Aorta (tissue), 5 donors: ENCODE results near the gene CDCA3. TPM values are rescaled to one million over a fixed set of nuclear protein-coding genes. Genes with fewer than 3 reads are reported as not detected.

ENCODE experiments used
- ATAC-seq: fragments of 200-7000 bp; cut with Tn5 transposase; one replicate; pipeline ENCODE4 v1.9.1; 2022; ENCODE audit warnings: moderate library complexity; ENCODE audit not compliant: low FRiP score
- DNase-seq, 2 donors: peaks; one replicate each; pipeline ENCODE4 v3.0.0-alpha.2; 2020
- H3K27ac ChIP-seq, 2 donors: one replicate each; pipeline ENCODE4 v1.5.1; 2013; ENCODE audit warnings: low read length in 2 of 2, mild to moderate bottlenecking in 2 of 2, moderate library complexity in 2 of 2, control low read depth in 1 of 2, inconsistent platforms in 1 of 2, low read depth in 1 of 2
- H3K27me3 ChIP-seq, 2 donors: one replicate each; pipeline ENCODE4 v1.6.1; 2013; ENCODE audit warnings: control low read depth in 1 of 2, low read length in 1 of 2, mild to moderate bottlenecking in 1 of 2, moderate library complexity in 1 of 2; ENCODE audit not compliant: insufficient read depth in 2 of 2, control insufficient read depth in 1 of 2
- H3K36me3 ChIP-seq, 2 donors: one replicate each; pipeline ENCODE4 v1.6.1; 2013; ENCODE audit warnings: control low read depth in 1 of 2, low read length in 1 of 2, mild to moderate bottlenecking in 1 of 2; ENCODE audit not compliant: insufficient read depth in 2 of 2, control insufficient read depth in 1 of 2
- H3K4me1 ChIP-seq, 2 donors: one replicate each; pipeline ENCODE4 v1.6.1; 2013; ENCODE audit warnings: low read length in 2 of 2, control low read depth in 1 of 2, mild to moderate bottlenecking in 1 of 2, moderate library complexity in 1 of 2; ENCODE audit not compliant: insufficient read depth in 2 of 2, control insufficient read depth in 1 of 2
- H3K4me3 ChIP-seq, 2 donors: one replicate each; pipeline ENCODE4 v1.5.1; 2013; ENCODE audit warnings: low read length in 2 of 2, control low read depth in 1 of 2, mild to moderate bottlenecking in 1 of 2
- H3K9me3 ChIP-seq: one replicate; pipeline ENCODE4 v1.6.1; 2013; ENCODE audit warnings: mild to moderate bottlenecking, low read length; ENCODE audit not compliant: control insufficient read depth
- WGBS, 2 donors: extraction: QIAGEN DNeasy Blood & Tissue Kit; methylation state at CpG; one replicate each; pipeline ENCODE4 v1.1.7; 2013; 5-methylcytosine and 5-hydroxymethylcytosine counted together
- intact Hi-C, 2 donors: fragments of 100-400 bp; cut with DNase I; formaldehyde crosslinking; loops; one replicate each; pipeline versions ENCODE4 v1.14.2 to v1.15.0; 2022
- polyA plus RNA-seq, 2 donors: library from polyadenylated mRNA; stranded (reverse); fragments of 200-250 nt; gene quantifications; one replicate each; pipeline ENCODE4 v1.2.3, GENCODE V29; 2013
- total RNA-seq, 2 donors: library from RNA; stranded (reverse); fragmentation: NEBNext Ultra II Directional; extraction: Animal tissue kit (Norgen Biotek cat#: 25700); gene quantifications; one replicate each; pipeline ENCODE4 v1.2.1, GENCODE V29; 2021
- donor health status: healthy with polysubstance abuse.
- donor health status: Bipolar disorder and iron deficiency.
- donor health status: DM: no; HTN: no; CAD: no.
- donor health status: DM: no; HTN: no; CAD: no.
- donor health status: DM: yes; HTN: yes; CAD: no.

CDCA3 gene
- total and polyA plus RNA-seq, 4 donors: 0.42 to 12.6 (median 2.8) TPM

DNA sequence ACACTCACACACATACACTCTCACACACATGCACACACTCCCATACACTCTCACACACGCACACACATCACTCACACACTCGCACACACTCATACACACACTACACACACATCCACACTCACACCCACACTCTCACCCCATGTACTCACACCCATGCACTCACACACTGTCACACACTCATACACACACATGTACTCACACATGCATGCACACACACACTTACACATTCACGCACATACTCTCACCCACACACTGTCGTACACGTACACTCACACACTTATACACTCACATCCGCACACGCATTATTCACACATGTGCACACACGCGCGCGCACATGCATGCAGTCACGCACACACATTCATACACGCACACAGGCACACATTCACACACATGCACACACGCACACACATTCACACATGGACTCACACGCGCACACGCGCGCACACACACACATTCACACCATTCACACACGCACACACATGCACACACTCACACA is 33.4 kb downstream of the CDCA3 start:
- no peaks in the 10 kb centered on the region for H3K27me3 ChIP-seq
- H3K27ac ChIP-seq: no peak overlapping the region
- no peak overlapping the region for H3K4me3 ChIP-seq
- no peaks in the 10 kb centered on the region for H3K4me1 ChIP-seq
- WGBS, 2 donors: 80 to 89% methylated on average over 20 of the region's 20 CpGs
- no peaks in the 10 kb centered on the region for H3K9me3 ChIP-seq
- ATAC-seq: no peak
- DNase-seq: no peak
- intact Hi-C loops: no loop called here
- H3K36me3 ChIP-seq: no peaks in the 10 kb centered on the region

DNA sequence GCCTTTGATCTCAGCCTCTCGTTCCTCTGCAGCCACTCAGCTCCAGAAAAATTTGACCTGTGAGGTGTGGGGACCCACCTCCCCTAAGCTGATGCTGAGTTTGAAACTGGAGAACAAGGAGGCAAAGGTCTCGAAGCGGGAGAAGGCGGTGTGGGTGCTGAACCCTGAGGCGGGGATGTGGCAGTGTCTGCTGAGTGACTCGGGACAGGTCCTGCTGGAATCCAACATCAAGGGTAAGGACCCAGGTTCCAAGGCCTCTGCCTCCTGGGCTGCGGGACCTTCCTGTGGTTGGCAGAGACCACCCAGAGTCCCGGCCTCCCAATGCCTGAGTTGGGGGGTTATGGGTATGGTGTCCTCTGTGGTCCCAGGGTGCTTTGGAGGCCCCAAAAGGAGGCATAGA is 34.0 kb downstream of the CDCA3 start:
- 79 to 81% methylated on average over 7 to 8 of the region's 8 CpGs for WGBS, 2 donors
- no peaks in the 10 kb centered on the region for H3K9me3 ChIP-seq

GRCh38 chr12:6816598-6816997 is 34.5 kb downstream of the CDCA3 start:
- Histone ChIP-seq H3K27ac (no peak overlapping the region), H3K4me1 (no peaks in the 10 kb centered on the region), H3K9me3 (no peaks in the 10 kb centered on the region), H3K27me3 (no peaks in the 10 kb centered on the region), H3K36me3 (no peaks in the 10 kb centered on the region), H3K4me3 (no peak overlapping the region)
- ATAC-seq: no peak
- intact Hi-C loops: no loop called here
- no peak for DNase-seq
- 71 to 77% methylated on average over 3 of the region's 3 CpGs for WGBS, 2 donors

More for the DNA sequence above, 34.0 kb downstream of the CDCA3 start:
- Histone ChIP-seq H3K36me3 (no peaks in the 10 kb centered on the region), H3K27me3 (no peaks in the 10 kb centered on the region), H3K4me1 (no peaks in the 10 kb centered on the region), H3K4me3 (no peak overlapping the region), H3K27ac (no peak overlapping the region)
- no peak for ATAC-seq
- intact Hi-C loops: no loop called here
- no peak for DNase-seq

DNA sequence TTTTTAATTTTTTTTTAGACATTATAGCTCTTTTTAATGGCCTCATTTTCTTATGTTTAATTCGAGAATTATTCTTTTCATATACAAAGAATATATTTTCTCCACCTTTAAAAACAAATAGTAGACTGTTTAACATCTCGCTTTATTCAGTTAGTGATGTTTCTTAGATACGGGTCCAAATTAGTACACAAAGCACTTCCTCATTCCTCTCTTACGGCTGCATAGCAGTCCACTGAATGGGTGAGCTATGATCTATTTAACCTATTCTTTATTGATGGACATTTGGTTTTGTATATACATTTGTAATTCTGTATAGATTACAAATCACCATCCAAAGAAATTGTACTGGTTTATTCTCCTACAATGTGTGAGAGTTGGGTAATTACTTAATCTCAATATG is 37.7 kb downstream of the CDCA3 start:
- Histone ChIP-seq H3K36me3 (no peaks in the 10 kb centered on the region), H3K4me3 (no peak overlapping the region), H3K27ac (no peak overlapping the region), H3K9me3 (no peaks in the 10 kb centered on the region), H3K4me1 (no peaks in the 10 kb centered on the region), H3K27me3 (no peaks in the 10 kb centered on the region)
- ATAC-seq (no peak), DNase-seq (no peak)
- 63% methylated on average over 4 of the region's 4 CpGs for WGBS, 2 donors
- intact Hi-C loops: no loop called here

- WGBS, 2 donors: 85 to 86% methylated on average over 1 of the region's 1 CpG
- intact Hi-C loops: no loop called here
Measured at GRCh38 chr12:6810758-6811157, 40.3 kb downstream of the CDCA3 start.

DNA sequence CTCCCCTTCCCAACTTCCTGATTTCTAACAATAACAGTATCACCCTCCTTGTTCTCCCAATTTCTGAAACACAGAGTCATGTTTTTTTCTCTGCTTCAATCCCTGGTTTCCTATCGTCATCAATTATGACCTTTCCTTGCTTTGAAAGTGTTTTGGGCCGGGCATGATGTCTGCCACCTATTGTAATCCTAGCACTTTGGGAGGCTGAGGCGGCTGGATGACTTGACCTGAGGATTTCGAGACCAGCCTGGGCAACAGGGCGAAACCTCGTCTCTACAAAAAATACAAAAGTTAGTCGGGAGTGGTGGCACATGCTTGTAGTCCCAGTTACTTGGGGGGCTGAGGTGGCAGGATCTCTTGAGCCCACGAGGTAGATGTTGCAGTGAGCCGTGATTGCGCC is 42.0 kb downstream of the CDCA3 start:
- no peaks in the 10 kb centered on the region for H3K9me3 ChIP-seq
- no peak overlapping the region for H3K4me3 ChIP-seq
- H3K36me3 ChIP-seq: no peaks in the 10 kb centered on the region
- intact Hi-C loops: no loop called here
- no peaks in the 10 kb centered on the region for H3K4me1 ChIP-seq
- no peaks in the 10 kb centered on the region for H3K27me3 ChIP-seq
- no peak overlapping the region for H3K27ac ChIP-seq
- no peak for DNase-seq
- 84 to 85% methylated on average over 10 of the region's 10 CpGs for WGBS, 2 donors
- ATAC-seq: no peak

More at GRCh38 chr12:6810758-6811157, 40.3 kb downstream of the CDCA3 start:
- ATAC-seq (no peak), DNase-seq (no peak)
- Histone ChIP-seq H3K27me3 (no peaks in the 10 kb centered on the region), H3K4me1 (no peaks in the 10 kb centered on the region), H3K27ac (no peak overlapping the region), H3K9me3 (no peaks in the 10 kb centered on the region), H3K4me3 (no peak overlapping the region), H3K36me3 (no peaks in the 10 kb centered on the region)

- H3K36me3 ChIP-seq: no peaks in the 10 kb centered on the region
- ATAC-seq (no peak), DNase-seq (no peak)
- no peak overlapping the region for H3K4me3 ChIP-seq
- intact Hi-C loops: no loop called here
- H3K4me1 ChIP-seq: no peaks in the 10 kb centered on the region
- H3K27ac ChIP-seq: no peak overlapping the region
- 79 to 82% methylated on average over 1 of the region's 1 CpG for WGBS, 2 donors
- H3K9me3 ChIP-seq: no peaks in the 10 kb centered on the region
- no peaks in the 10 kb centered on the region for H3K27me3 ChIP-seq
Measured at GRCh38 chr12:6807170-6807569, 43.9 kb downstream of the CDCA3 start.

DNA sequence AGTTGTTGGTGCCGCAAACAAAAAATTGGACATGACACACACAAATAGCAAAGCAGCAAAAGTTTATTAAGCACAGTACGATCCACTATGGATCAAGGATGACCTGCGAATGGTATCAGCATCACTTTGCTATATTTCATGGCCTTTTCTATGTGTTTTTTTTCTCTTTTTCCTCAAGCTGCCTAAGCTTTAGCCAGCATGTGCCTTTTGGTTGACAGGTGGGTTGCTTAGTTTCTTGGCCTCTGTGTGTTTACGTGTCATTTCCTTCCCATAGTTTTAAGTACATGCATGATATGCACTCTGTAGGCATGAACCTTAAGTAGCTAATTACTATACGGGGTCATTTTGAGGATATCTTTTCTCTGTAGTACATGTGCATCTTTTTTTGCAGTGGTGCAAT is 51.9 kb downstream of the CDCA3 start:
- Histone ChIP-seq H3K27ac (no peak overlapping the region), H3K4me3 (no peak overlapping the region), H3K36me3 (no peaks in the 10 kb centered on the region), H3K9me3 (no peaks in the 10 kb centered on the region), H3K4me1 (no peaks in the 10 kb centered on the region), H3K27me3 (no peaks in the 10 kb centered on the region)
- intact Hi-C loops: no loop called here
- 87 to 92% methylated on average over 5 of the region's 5 CpGs for WGBS, 2 donors
- ATAC-seq (no peak), DNase-seq (no peak)
